HepG2 (cell line): ENCODE results near the gene PIEZO2. TPM values are rescaled to one million over a fixed set of nuclear protein-coding genes. Genes with fewer than 3 reads are reported as not detected.

Experiments
- ATAC-seq: fragments of 200-7000 bp; cut with Tn5 transposase; 3 replicates; pipeline ENCODE4 v1.9.1; 2020; ENCODE audit warnings: mild to moderate bottlenecking, moderate library complexity
- BruUV-seq: library from RNA; stranded (reverse); fragments of 400-500 nt; replicated peaks from 2 replicates; lab custom pipeline; 2021; lab: Mats Ljungman, UMichigan
- CTCF ChIA-PET: fragments of 300-600 bp; formaldehyde crosslinking; extraction: SDS; loops from one replicate; lab custom pipeline; 2021; ENCODE audit warnings: low total read pairs, inconsistent platforms, low intra/inter-chr PET ratio; lab: Yijun Ruan, JAX
- POLR2A ChIA-PET: fragments of 350-600 bp; sonication (Branson Sonifier 250); formaldehyde crosslinking; loops from one replicate; lab custom pipeline; 2020; ENCODE audit warnings: antibody characterized with exemption, inconsistent platforms; lab: Yijun Ruan, JAX
- DNase-seq: peaks from one replicate; pipeline ENCODE4 v3.0.0-alpha.2; 2015; ENCODE audit warnings: low spot score
- FAIRE-seq: peaks from 3 replicates; lab custom pipeline; 2011; peaks lifted over from hg19 to GRCh38; lab: Jason Lieb, UNC
- H2AFZ ChIP-seq: one replicate; pipeline ENCODE4 v1.6.1; 2011; ENCODE audit warnings: low read length, inconsistent platforms
- H3K27ac ChIP-seq: fragments of 300-600 bp; 3 replicates; pipeline ENCODE4 v1.8.0; 2011; ENCODE audit warnings: mixed run types, mild to moderate bottlenecking, mixed read lengths, low read length, inconsistent platforms; ENCODE audit not compliant: insufficient read depth; ENCODE audit errors: extremely low read length
- H3K27me3 ChIP-seq, 2 experiments: fragments of 200-600 bp in 1 of 2; 2 replicates in 1 of 2; 3 replicates in 1 of 2; pipeline versions ENCODE4 v1.6.0 to v1.8.0; 2011; ENCODE audit warnings: low read length in 2 of 2, mild to moderate bottlenecking in 2 of 2, moderate library complexity in 2 of 2, inconsistent platforms in 1 of 2; ENCODE audit not compliant: insufficient read depth in 2 of 2, control insufficient read depth in 1 of 2
- H3K36me3 ChIP-seq, 2 experiments: fragments of 200-600 bp in 1 of 2; replicated peaks in 1 of 2; 2 replicates in 1 of 2; 3 replicates in 1 of 2; pipeline versions ENCODE4 v1.5.1 to v1.8.0; 2011; ENCODE audit warnings: low read length in 2 of 2, inconsistent platforms in 1 of 2; ENCODE audit not compliant: insufficient read depth in 2 of 2, control insufficient read depth in 1 of 2
- H3K4me1 ChIP-seq: 2 replicates; pipeline ENCODE4 v1.5.1; 2012; ENCODE audit warnings: low read length, inconsistent platforms; ENCODE audit not compliant: insufficient read depth
- H3K4me2 ChIP-seq: 2 replicates; pipeline ENCODE4 v1.6.0; 2011; ENCODE audit warnings: low read depth, low read length, inconsistent platforms
- H3K4me3 ChIP-seq, 3 experiments: fragments of 200-600 bp in 1 of 3; sonication (generic), shearing (Covaris generic) in 1 of 3; replicated peaks in 1 of 3; 2 replicates each; pipeline ENCODE4 v1.5.1; 2011 to 2016; ENCODE audit warnings: low read length in 3 of 3, inconsistent platforms in 2 of 3, low read depth in 2 of 3, mild to moderate bottlenecking in 2 of 3, control low read depth in 1 of 3, mixed read lengths in 1 of 3; ENCODE audit not compliant: insufficient read depth in 1 of 3
- H3K79me2 ChIP-seq: one replicate; pipeline ENCODE4 v1.6.1; 2011; ENCODE audit warnings: low read length, inconsistent platforms; ENCODE audit not compliant: insufficient read depth
- H3K9ac ChIP-seq: 2 replicates; pipeline ENCODE4 v1.6.0; 2011; ENCODE audit warnings: mild to moderate bottlenecking, low read depth, low read length, inconsistent platforms; ENCODE audit not compliant: insufficient read depth
- H3K9me3 ChIP-seq: 2 replicates; pipeline ENCODE4 v1.5.1; 2012; ENCODE audit warnings: mild to moderate bottlenecking, low read length
- H4K20me1 ChIP-seq: 2 replicates; pipeline ENCODE4 v1.6.0; 2011; ENCODE audit warnings: inconsistent platforms, mild to moderate bottlenecking, low read length, moderate library complexity; ENCODE audit not compliant: insufficient read depth
- POLR2AphosphoS5 ChIP-seq: IDR thresholded peaks from 2 replicates; pipeline ENCODE4 v1.6.1; 2012; ENCODE audit warnings: low read depth, low read length
- SOX6 ChIP-seq, 2 experiments: fragments of 450-650 bp in 1 of 2; sonication (generic) in 1 of 2; formaldehyde crosslinking in 1 of 2; IDR thresholded peaks; 2 replicates each; pipeline versions ENCODE4 v1.4.0 to v1.6.1; 2017 to 2020; ENCODE audit warnings: antibody characterized with exemption in 1 of 2, mild to moderate bottlenecking in 1 of 2, missing genetic modification reagents in 1 of 2
- STAT6 ChIP-seq: sonication (generic); formaldehyde crosslinking; IDR thresholded peaks from 2 replicates; pipeline ENCODE4 v1.4.0; 2020; ENCODE audit warnings: missing genetic modification reagents, mild to moderate bottlenecking, borderline replicate concordance
- ZBTB26 ChIP-seq: IDR thresholded peaks from 2 replicates; pipeline ENCODE4 v1.6.1; 2016; ENCODE audit warnings: missing compliant biosample characterization, missing genetic modification reagents, borderline replicate concordance
- ZNF362 ChIP-seq: sonication (generic); formaldehyde crosslinking; IDR thresholded peaks from 2 replicates; pipeline ENCODE4 v1.4.0; 2020; ENCODE audit warnings: missing genetic modification reagents, mild to moderate bottlenecking, borderline replicate concordance
- WGBS: methylation state at CpG from one replicate; pipeline ENCODE4 v1.1.6; 2017; ENCODE audit warnings: low lambda C conversion rate; 5-methylcytosine and 5-hydroxymethylcytosine counted together
- in situ Hi-C: cut with HindIII; loops from 2 replicates; pipeline ENCODE4 v1.10.0; 2017; ENCODE audit warnings: low pct_unique_long_range_greater_than_20kb; ENCODE audit not compliant: extremely low pct_ligation_motif_present
- intact Hi-C: fragments of 100-400 bp; cut with micrococcal nuclease; formaldehyde crosslinking; loops from one replicate; pipeline ENCODE4 v1.10.0; 2022; ENCODE audit not compliant: unreplicated experiment
- polyA plus RNA-seq, 8 experiments: library from polyadenylated mRNA; depleted of rRNA in 3 of 8; stranded (reverse) in 7 of 8; unstranded in 1 of 8; fragments of >200 nt; fragmentation: Illumina TruSeq in 4 of 8; extraction: Trizol in 4 of 8; gene quantifications; 2 replicates each; pipeline versions ENCODE4 v1.2.1 to v1.2.3, GENCODE V29; 2011 to 2016; ENCODE audit warnings: low read depth in 4 of 8, missing spikeins in 1 of 8, mixed read lengths in 1 of 8; ENCODE audit not compliant: insufficient read depth in 1 of 8
- total RNA-seq, 5 experiments: library from RNA; depleted of rRNA; stranded (reverse); fragments of >200 nt; fragmentation: Illumina TruSeq; extraction: Trizol; gene quantifications; 2 replicates each; pipeline ENCODE4 v1.2.3, GENCODE V29; 2016; ENCODE audit warnings: low read depth in 1 of 5

PIEZO2 gene
- total and polyA plus RNA-seq, 2 of the 13 experiments (the other 11 are each of a cell fraction or from before 2014, with no cell fraction given) = 15.2 to 27.2 TPM

- TF ChIP-seq ZNF362 (CRISPR knock-in tag) = no peak
- no peak for TF ChIP-seq STAT6 (CRISPR knock-in tag)
- TF ChIP-seq POLR2AphosphoS5 = no peak
- TF ChIP-seq ZBTB26 = no peak
Observed at GRCh38 chr18:10850216-10850615, 299.2 kb downstream of the PIEZO2 start (continued).

DNA sequence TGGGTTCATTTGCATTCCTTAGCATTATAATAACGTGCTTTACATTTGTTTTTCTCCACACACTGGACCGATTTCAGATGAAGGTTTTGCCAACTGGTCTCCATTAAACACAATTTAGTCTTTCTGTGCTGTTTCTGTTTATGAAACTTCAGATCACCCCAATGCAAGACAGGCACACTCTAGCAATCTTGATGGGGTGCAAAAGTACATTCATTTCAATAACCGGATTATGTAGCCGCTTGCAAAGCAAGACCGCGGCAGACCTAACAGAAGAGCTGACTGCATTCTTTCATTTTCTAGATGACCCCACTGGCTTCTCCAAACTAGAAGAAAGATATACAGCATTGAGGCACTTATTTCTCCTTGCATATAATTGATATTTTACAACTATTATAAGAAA, 301.5 kb downstream of the PIEZO2 start:
- CTCF ChIA-PET = no interaction called here
- intact Hi-C loops = no loop called here

More for the DNA sequence above, 301.5 kb downstream of the PIEZO2 start:
- in situ Hi-C loops = no loop called here
- Histone ChIP-seq H3K4me1 (peaks cover 29% of the 10 kb centered on the region), H3K27me3 (no peaks in the 10 kb centered on the region; a peak in 1 of 5 replicates), H3K36me3 (no peaks in the 10 kb centered on the region; a peak in 2 of 5 replicates), H3K27ac (no peak overlapping the region), H3K9me3 (no peaks in the 10 kb centered on the region), H3K4me2 (0 out of 2 replicates have a peak overlapping the region, but pooled peaks have one; percentile 55), H4K20me1 (no peaks in the 10 kb centered on the region), H3K9ac (no peak overlapping the region), H2AFZ (no peak overlapping the region), H3K79me2 (no peaks in the 10 kb centered on the region), H3K4me3 (no peak overlapping the region)
- no peak for ATAC-seq
- FAIRE-seq = no peak
- POLR2A ChIA-PET = no interaction called here
- DNase-seq = no peak
- BruUV-seq = no TSS peak
- TF ChIP-seq SOX6 (IDR thresholded peaks at IDR 0.05) (no peak), SOX6 (CRISPR knock-in tag; IDR thresholded peaks at IDR 0.05) (no peak)
- WGBS = 91% methylated on average over 6 of the region's 6 CpGs
